Brain microvascular endothelial cell (primary cell): ENCODE results near the gene ZNF608.

ENCODE experiments used
- DNase-seq: peaks from one replicate; pipeline ENCODE4 v3.0.0-alpha.2; 2020
- H3K27ac ChIP-seq: fragments of 250-450 bp; sonication (Bioruptor Pico); 2 replicates; pipeline ENCODE4 v1.5.1; 2020; ENCODE audit warnings: mild to moderate bottlenecking, moderate library complexity
- H3K27me3 ChIP-seq: fragments of 250-450 bp; sonication (Bioruptor Pico); replicated peaks from 2 replicates; pipeline ENCODE4 v1.5.1; 2020; ENCODE audit warnings: mild to moderate bottlenecking
- H3K36me3 ChIP-seq: fragments of 250-450 bp; sonication (Bioruptor Pico); replicated peaks from 2 replicates; pipeline ENCODE4 v1.5.1; 2020; ENCODE audit warnings: mild to moderate bottlenecking
- H3K4me3 ChIP-seq: 2 replicates; pipeline ENCODE4 v1.5.1; 2011; ENCODE audit warnings: low read depth, mild to moderate bottlenecking, control low read depth, low read length, moderate library complexity
- CTCF ChIP-seq: IDR thresholded peaks from 2 replicates; pipeline ENCODE4 v1.5.1; 2011; ENCODE audit warnings: low read depth, mild to moderate bottlenecking, moderate library complexity, low read length, control low read depth, inconsistent platforms; ENCODE audit errors: missing control alignments
- in situ Hi-C: cut with HindIII; loops from 2 replicates; pipeline ENCODE4 v1.10.0; 2017; ENCODE audit warnings: low sequenced_read_pairs, low pct_ligation_motif_present

The ZNF608 gene

GRCh38 chr5:124696898-124697297, 49.5 kb downstream of the ZNF608 start:
- Histone ChIP-seq H3K27me3 (no peaks in the 10 kb centered on the region), H3K27ac (no peak overlapping the region), H3K4me3 (no peak overlapping the region), H3K36me3 (no peaks in the 10 kb centered on the region)
- TF ChIP-seq CTCF: no peak
- no peak for DNase-seq
- in situ Hi-C loops: no loop called here
